ENCODE results near the gene FKBP7.
A peak's percentile ranks its signal among the peaks of the same experiment; 100 is the strongest.
"Not testable (repeated sequence)": the region's sequence is repeated elsewhere in the genome, so short reads cannot be mapped to it uniquely, and the experiment has no call there.

The FKBP7 gene, protein sequence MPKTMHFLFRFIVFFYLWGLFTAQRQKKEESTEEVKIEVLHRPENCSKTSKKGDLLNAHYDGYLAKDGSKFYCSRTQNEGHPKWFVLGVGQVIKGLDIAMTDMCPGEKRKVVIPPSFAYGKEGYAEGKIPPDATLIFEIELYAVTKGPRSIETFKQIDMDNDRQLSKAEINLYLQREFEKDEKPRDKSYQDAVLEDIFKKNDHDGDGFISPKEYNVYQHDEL

DNA sequence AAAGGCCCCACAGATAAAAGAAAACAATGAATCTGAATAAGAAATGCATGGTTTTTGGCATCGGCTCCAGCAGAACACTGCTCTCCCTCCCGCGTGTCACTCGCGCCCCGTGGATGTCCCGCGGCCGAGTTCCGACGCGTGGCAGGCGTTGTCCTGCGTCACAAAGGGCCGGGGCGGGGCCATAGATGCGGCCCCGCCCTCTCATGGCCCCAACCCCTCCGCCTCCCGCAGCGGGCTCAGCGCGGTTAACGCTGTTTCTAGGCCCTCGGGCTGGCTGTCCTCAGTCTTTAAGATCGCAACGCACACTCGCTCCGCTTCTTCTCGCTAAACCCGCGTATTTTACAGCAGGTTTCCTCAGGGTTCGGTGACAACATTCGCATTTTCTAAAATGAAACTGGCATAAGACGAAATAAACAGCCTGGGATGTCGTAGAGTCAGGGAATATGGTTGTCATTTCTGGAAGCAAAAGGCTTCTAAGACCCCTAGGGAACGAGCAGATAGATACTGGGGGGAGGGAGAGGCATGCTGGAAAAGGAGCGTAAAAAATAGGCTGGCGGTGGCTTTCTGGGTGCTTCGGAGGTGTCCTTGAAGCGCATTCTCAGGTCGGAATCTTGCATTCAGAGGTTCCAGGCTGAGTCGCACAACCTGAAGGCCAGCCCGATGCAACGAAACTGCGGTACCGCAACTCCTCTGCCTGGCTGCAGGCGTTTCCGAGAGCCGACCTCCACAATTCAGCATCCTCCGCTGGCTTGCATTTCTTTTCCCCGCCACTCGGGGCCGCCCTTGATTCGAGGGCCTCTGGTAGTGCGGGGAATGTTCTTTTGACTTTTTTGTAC is at the start of gene FKBP7:
Gene FKBP7 (minus strand): TSS at position 162 of the 836 bp plus-strand sequence. CDS start 101 bp downstream, at position 61.
- peak; percentile 72 to 76 for DNase-seq (ENCODE audit: low read depth in 2 of 2)

DNA sequence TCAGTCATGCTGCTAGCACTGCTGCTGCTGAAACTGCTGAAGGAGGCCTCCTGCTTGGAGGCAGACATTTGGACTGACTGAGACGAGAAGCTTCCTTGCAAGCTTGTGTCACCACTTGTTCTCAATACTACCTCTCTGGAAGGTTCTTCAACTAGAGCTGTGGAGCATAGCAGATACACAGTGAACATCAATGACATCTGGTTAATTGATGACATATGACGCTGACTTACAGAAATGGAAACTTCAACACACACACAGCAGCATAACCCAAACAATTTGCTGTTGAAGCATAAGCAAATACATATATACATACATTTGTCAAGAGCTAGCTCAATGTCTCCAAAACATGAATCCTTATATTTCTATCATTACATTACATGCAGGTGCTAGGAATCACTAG is 49.2 kb upstream of the FKBP7 start:
- DNase-seq (ENCODE audit: low read depth in 2 of 2): no peak

GRCh38 chr2:178526256-178526655 is 47.9 kb upstream of the FKBP7 start:
- no peak for DNase-seq (ENCODE audit: low read depth in 2 of 2)

DNA sequence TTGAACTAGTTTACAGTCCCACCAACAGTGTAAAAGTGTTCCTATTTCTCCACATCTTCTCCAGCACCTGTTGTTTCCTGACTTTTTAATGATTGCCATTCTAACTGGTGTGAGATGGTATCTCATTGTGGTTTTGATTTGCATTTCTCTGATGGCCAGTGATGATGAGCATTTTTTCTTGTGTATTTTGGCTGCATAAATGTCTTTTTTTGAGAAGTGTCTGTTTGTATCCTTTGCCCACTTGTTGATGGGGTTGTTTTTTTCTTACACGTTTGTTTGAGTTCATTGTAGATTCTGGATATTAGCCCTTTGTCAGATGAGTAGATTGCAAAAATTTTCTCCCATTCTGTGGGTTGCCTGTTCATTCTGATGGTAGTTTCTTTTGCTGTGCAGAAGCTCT is 47.1 kb upstream of the FKBP7 start:
- DNase-seq (ENCODE audit: low read depth in 2 of 2): not testable (repeated sequence)

GRCh38 chr2:178525010-178525409 is 46.6 kb upstream of the FKBP7 start:
- DNase-seq (ENCODE audit: low read depth in 2 of 2): not testable (repeated sequence)

GRCh38 chr2:178523596-178524134 is 45.3 kb upstream of the FKBP7 start:
- no peak for DNase-seq (ENCODE audit: low read depth in 2 of 2)

DNA sequence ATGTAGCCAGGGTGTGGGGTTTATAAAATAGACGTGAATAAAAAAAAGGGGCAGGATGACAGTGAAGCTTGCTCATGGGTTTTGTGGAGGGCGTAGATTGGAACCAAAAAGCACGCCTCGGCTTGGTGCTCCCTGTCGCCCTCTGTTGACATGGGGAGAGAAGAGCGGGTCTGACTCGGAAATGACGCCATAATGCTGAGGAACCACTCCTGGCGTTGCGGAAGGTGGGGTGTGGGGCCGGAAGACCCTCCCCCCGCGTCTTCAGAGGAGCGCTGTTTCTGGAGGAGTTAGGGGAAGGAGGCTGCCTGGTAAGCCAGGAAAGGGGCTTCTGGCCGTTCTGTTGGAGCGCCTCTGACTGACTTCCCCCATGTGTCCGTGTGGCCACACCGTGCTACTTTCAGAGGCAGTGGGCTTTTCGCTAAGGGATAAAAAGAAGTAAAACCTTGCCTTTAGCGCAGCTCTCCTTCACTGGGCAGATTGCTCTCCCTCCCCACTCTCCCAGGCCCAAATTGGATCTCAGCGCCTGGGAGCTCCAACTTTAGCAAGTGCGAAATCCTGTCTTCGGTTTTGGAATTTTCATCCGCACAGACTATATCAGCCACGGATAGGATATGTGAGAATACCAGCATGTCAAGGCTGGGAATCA is 44.7 kb upstream of the FKBP7 start:
- peak; percentile 60 to 81 for DNase-seq (ENCODE audit: low read depth in 2 of 2)

DNA sequence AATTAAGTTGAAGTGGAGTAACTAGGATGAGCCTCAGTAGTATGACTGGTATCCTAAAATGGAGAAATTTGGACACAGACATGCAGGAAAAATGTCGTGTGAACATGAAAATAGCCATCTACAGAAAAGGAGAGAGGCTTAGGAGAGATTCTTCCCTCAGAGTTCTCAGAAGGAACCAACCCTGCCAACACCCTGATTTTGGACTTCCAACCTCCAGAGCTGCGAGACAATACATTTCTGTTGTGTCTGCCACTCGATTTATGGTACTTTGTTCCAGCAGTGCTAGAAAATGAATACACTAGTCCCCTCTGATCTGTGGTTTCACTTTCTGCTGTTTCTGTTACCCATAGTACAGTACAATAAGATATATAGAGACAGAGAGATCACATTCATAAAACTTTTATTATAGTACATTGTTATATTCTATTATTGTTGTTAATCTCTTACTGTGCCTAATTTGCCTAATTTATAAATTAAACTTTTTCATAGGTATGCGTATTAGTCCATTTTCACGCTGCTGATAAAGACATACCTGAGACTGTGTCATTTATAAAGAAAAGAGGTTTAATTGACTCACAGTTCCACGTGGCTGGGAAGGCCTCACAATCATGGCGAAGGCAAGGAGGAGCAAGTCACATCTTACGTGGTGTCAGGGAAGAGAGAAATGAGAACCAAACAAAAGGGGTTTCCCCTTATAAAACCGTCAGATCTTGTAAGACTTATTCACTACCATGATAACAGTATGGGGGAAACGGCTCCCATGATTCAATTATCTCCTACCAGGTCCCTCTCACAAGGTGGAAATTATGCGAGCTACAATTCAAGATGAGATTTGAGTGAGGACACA is 43.1 kb upstream of the FKBP7 start:
- no peak for DNase-seq (ENCODE audit: low read depth in 2 of 2)

- DNase-seq (ENCODE audit: low read depth in 2 of 2): no peak
Observed at GRCh38 chr2:178517496-178517895, 39.1 kb upstream of the FKBP7 start.

DNA sequence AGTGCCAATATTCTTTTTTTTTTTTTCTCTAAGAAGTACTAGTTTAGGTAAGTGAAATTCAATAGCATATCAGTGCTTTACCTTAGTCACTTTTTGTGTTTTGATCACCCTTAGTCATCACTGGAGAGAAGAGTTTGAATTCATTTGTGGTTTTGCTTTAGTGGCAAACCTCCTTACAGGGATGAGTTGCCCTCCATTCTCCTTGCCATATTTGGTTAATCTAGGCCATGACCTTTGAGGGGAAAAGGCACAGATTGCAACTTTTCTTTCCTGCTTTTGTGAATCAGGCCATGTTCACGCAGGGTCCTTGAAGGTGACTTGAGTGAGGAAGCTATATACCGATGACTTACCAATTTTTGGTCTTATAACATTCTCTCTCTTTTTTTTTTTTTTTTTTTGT is 36.3 kb upstream of the FKBP7 start:
- peak; percentile 3 to 18 for DNase-seq (ENCODE audit: low read depth in 2 of 2)

DNA sequence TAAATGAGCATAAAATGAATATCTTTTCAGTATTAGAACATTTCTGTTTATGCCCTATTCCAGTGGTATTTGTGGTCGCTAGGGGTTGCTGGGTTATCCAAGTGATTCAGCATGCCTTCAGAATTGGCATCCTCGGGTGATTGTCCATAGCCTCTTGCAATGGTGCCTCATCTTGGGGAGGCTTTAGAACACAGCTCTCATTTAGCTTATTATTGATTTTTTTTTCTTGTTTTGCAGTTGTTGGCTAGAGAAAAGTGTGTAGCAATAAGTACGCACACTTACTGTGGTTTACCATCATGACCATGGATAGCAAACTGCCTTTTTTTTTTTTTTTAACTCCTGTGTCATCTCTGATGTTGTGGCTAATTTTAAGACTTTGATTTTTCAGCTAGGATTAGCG is 35.5 kb upstream of the FKBP7 start:
- no peak for DNase-seq (ENCODE audit: low read depth in 2 of 2)

DNA sequence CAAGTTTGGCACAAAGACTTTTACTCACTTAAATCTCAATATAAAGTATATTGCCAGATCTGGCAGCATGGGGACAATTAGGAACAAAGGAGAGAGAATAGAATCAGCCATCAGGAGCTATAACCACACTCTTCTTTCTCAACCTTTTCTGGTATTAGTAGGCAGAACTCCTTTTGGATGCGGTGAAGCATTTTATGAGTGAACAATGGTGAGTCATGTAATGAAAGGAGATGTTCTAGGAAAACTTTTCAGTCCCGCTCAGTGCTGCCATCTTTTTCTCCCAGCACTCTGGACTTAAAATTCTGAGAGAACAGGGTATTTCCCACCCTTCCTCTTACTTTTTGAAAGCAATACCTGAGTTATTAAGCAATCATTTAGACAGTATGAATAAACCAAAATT is 34.1 kb upstream of the FKBP7 start:
- DNase-seq (ENCODE audit: low read depth in 2 of 2): no peak

DNA sequence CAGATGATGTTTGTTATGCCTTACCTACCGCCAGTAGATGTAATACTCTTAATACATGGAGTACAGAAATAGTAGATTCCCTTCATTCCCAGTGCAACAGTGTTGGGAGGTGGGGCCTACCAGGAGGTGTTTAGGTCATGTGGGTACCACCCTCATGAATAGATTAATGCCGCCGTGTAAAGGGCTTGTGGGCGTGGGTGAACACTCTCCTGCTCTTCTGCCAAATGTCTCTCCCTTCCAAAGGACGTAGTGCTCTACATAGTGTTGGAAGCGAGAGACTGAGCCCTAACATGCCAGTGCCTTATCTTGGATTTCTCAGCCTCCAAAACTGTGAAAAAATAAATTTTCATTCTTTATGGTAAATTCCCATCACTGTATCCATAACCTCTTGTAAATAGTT is 32.0 kb upstream of the FKBP7 start:
- no peak for DNase-seq (ENCODE audit: low read depth in 2 of 2)

- DNase-seq (ENCODE audit: low read depth in 2 of 2): no peak
Observed at GRCh38 chr2:178508646-178509045, 30.2 kb upstream of the FKBP7 start.

DNA sequence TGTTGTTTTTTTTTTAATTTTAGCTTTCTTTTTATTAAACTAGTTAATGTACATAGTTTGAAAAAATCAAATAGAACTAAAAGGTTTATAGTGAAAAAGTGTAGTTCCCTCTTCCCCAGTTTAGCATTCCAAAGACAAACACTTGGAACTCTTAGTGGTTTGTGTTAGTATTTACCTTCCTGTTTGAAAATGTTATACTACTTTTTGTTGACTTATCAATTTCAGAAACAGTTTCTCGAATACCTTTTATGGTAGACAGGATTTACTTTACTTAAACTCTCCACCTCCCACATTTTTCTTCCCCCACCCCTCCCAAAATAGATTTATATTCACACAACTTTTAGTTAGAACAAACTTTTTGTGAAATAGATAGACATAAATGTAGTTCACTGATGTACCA is 28.5 kb upstream of the FKBP7 start:
- DNase-seq (ENCODE audit: low read depth in 2 of 2): no peak

GRCh38 chr2:178506524-178506923 is 28.1 kb upstream of the FKBP7 start:
- DNase-seq (ENCODE audit: low read depth in 2 of 2): no peak

DNA sequence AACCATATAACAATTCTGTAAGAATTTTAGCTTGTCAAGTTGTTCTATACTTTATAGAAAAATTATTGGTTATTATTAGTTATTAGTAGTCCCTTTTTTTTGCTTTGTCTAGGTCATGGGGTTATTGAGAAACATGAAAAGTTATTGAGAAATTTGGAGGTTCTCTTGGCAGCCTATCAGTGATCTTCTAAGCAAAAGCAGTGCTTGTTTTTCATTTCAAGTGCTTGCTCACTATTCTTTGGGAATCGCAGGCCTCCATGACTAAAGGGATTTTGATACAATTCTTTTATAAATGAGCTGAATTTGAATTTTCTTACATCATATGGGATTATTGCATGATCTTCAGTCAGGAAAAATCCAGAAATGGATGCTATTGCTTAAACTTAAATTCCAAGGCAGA is 27.7 kb upstream of the FKBP7 start:
- no peak for DNase-seq (ENCODE audit: low read depth in 2 of 2)

GRCh38 chr2:178502751-178503150 is 24.4 kb upstream of the FKBP7 start:
- no peak for DNase-seq (ENCODE audit: low read depth in 2 of 2)

- no peak for DNase-seq (ENCODE audit: low read depth in 2 of 2)
Observed at GRCh38 chr2:178499640-178500039, 21.2 kb upstream of the FKBP7 start.

DNA sequence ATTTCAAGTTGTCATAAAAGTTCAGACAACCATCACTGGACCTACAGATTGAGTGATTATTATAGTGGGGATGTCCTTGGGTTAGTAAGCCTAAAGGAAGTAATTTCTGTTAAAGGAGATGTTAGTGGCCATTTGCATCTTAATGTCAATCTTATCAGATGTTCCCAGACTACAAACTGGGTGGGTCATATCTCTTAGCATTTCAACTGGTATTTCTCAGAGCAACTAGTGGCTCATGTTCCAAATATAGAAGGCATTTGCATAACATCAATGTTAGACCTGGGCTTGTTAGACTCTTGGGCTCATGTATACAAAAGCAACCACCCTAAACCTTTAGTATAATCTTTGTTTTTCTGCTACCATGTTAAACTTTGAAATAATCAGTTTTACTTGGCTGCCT is 19.7 kb upstream of the FKBP7 start:
- no peak for DNase-seq (ENCODE audit: low read depth in 2 of 2)

DNA sequence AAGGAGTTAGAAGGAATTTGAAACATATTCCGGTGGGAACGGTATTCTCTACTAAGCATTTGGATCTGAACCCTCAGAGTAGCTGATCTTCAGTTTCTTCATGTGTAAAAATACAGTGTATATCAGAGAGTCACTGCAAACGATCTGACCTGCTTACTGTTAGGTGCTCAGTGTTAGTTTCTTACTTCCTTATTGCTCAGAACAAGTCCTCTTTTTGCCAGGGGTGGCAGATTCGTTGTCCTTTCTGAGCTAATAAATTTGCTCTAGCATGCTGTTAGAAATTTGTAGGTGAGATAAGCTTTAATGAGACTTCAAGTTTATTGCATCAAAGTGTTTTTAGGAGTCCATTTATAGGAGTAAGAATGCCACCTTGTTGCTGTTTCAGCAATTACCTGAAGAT is 17.6 kb upstream of the FKBP7 start:
- DNase-seq (ENCODE audit: low read depth in 2 of 2): no peak

DNA sequence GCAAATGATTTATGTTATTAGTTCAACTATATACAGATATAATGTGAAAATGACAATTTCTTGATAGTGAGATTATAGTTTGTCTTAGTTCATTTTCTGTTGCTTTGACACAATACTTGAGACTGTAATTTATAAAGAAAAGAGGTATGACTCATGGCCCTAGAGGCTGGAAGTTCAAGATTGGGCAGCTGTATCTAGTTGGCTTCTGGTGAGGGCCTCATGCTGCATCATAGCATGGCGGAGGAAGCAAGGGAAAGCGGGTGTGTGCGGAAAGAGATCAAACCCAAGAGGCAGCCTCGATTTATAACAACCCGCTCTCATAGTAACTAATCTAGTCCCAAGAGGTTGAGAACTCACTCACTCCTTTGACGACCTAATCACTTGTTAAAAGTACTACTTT is 13.2 kb upstream of the FKBP7 start:
- no peak for DNase-seq (ENCODE audit: low read depth in 2 of 2)
